Measurements from ENCODE around the gene KREMEN2. TPM values are rescaled to one million over a fixed set of nuclear protein-coding genes. Genes with fewer than 3 reads are reported as not detected.

The KREMEN2 gene
- total and polyA plus RNA-seq, 9 of the 15 experiments (the other 6 are each of a cell fraction or from before 2014, with no cell fraction given), result 0.04 to 7.7 (median 1.5) TPM; not detected in 1

- 0 out of 2 replicates have a peak, but pooled peaks have one; percentile 27 for TF ChIP-seq PREB (CRISPR knock-in tag; IDR thresholded peaks at IDR 0.05)
- TF ChIP-seq ATF7 (IDR thresholded peaks at IDR 0.05), result peak; percentile 76
- TF ChIP-seq XRCC3 (IDR thresholded peaks at IDR 0.05), result no peak
- TF ChIP-seq MITF (IDR thresholded peaks at IDR 0.05), result 0 out of 2 replicates have a peak, but pooled peaks have one; percentile 28
- TF ChIP-seq EHMT2 (IDR thresholded peaks at IDR 0.05), result peak; percentile 99
- no peak for TF ChIP-seq TSC22D4 (tag; IDR thresholded peaks at IDR 0.05)
- TF ChIP-seq E2F5 (CRISPR knock-in tag; IDR thresholded peaks at IDR 0.05), result peak; percentile 95
- TF ChIP-seq KAT2B (IDR thresholded peaks at IDR 0.05; ENCODE audit: low read depth, low read length), result no peak
- TF ChIP-seq RFX5 (IDR thresholded peaks at IDR 0.05; ENCODE audit: low read depth, low read length), result no peak
- no peak for TF ChIP-seq NCOR1 (IDR thresholded peaks at IDR 0.05)
- peak; percentile 22 for TF ChIP-seq PHF20 (IDR thresholded peaks at IDR 0.05; ENCODE audit: partially characterized antibody)
- TF ChIP-seq BACH1 (tag; IDR thresholded peaks at IDR 0.05), result no peak
- no peak for TF ChIP-seq ILK (tag; IDR thresholded peaks at IDR 0.05; ENCODE audit: borderline replicate concordance, low read depth)
- TF ChIP-seq KDM5B (IDR thresholded peaks at IDR 0.05; ENCODE audit: insufficient replicate concordance, low read depth, low read length), result peak; percentile 43
- no peak for TF ChIP-seq POLR3G (IDR thresholded peaks at IDR 0.05; ENCODE audit: extremely low read depth, insufficient read length, insufficient replicate concordance)
- no peak for TF ChIP-seq PHF21A (IDR thresholded peaks at IDR 0.05; ENCODE audit: borderline replicate concordance, low read depth)
- peak; percentile 82 for TF ChIP-seq E2F8 (IDR thresholded peaks at IDR 0.05; ENCODE audit: low read depth, partially characterized antibody)
- peak; percentile 93 for TF ChIP-seq NCOA1 (IDR thresholded peaks at IDR 0.05; ENCODE audit: low read depth)
- no peak for TF ChIP-seq RFX7 (CRISPR knock-in tag; IDR thresholded peaks at IDR 0.05)
- TF ChIP-seq TEAD1 (CRISPR knock-in tag; IDR thresholded peaks at IDR 0.05), result peak in 1 of 2 experiments; percentile 84; a peak in 1 of 4 replicates
- no peak for TF ChIP-seq PURB (CRISPR knock-in tag; IDR thresholded peaks at IDR 0.05; ENCODE audit: low read depth)
- TF ChIP-seq ZNF124 (CRISPR knock-in tag; IDR thresholded peaks at IDR 0.05), result no peak
Measured at GRCh38 chr16:2968738-2969544, 4.9 kb downstream of the KREMEN2 start, which contains the start of gene PAQR4 (continued).

All from K562 (cell line).